ENCODE data around the gene GMEB1.

- no peak for TF ChIP-seq GATA3 (IDR thresholded peaks at IDR 0.05; ENCODE audit: low read depth, low read length)
- TF ChIP-seq GATA2 (IDR thresholded peaks at IDR 0.05; ENCODE audit: low read depth, low read length), result no peak
These were observed 51.8 kb downstream of the GMEB1 start for GRCh38 chr1:28720376-28720775.

All from SH-SY5Y (cell line).